H1 (cell line): ENCODE measurements around the gene COL26A1. TPM values are rescaled to one million over a fixed set of nuclear protein-coding genes. Genes with fewer than 3 reads are reported as not detected.

ENCODE experiments used
- CTCF ChIA-PET: fragments of 300-600 bp; sonication (Branson Sonifier 250); formaldehyde crosslinking; loops from one replicate; lab custom pipeline; 2021; ENCODE audit not compliant: partially characterized antibody; lab: Charles Lee
- POLR2A ChIA-PET: fragments of 300-600 bp; sonication (Branson Sonifier 250); formaldehyde crosslinking; loops from one replicate; lab custom pipeline; 2021; ENCODE audit warnings: inconsistent platforms; ENCODE audit not compliant: partially characterized antibody; lab: Charles Lee
- DNase-seq, 2 experiments: peaks; one replicate each; pipeline versions ENCODE4 v3.0.0 to v3.0.0-alpha.2; 2010 to 2022; ENCODE audit warnings: low spot score in 2 of 2, low read depth in 1 of 2, mixed read lengths in 1 of 2
- FAIRE-seq: peaks from 2 replicates; lab custom pipeline; 2011; peaks lifted over from hg19 to GRCh38; lab: Jason Lieb, UNC
- H2AFZ ChIP-seq: 2 replicates; pipeline ENCODE4 v1.8.1; 2012; ENCODE audit warnings: low read length, inconsistent platforms
- H2AK5ac ChIP-seq: 2 replicates; pipeline ENCODE4 v1.6.1; 2013; ENCODE audit warnings: low read depth, low read length
- H2BK120ac ChIP-seq: replicated peaks from 2 replicates; pipeline ENCODE3; 2013; ENCODE audit warnings: low read depth, low read length, inconsistent platforms
- H2BK12ac ChIP-seq: 2 replicates; pipeline ENCODE4 v1.6.1; 2013; ENCODE audit warnings: low read depth, low read length
- H2BK15ac ChIP-seq: 2 replicates; pipeline ENCODE4 v1.6.1; 2013; ENCODE audit warnings: low read length
- H2BK20ac ChIP-seq: 2 replicates; pipeline ENCODE4 v1.6.1; 2013; ENCODE audit warnings: low read length
- H2BK5ac ChIP-seq: 2 replicates; pipeline ENCODE4 v1.6.1; 2013; ENCODE audit warnings: low read depth, low read length
- H3K14ac ChIP-seq: 2 replicates; pipeline ENCODE4 v1.6.1; 2013; ENCODE audit warnings: inconsistent platforms; ENCODE audit not compliant: insufficient read length
- H3K18ac ChIP-seq: 2 replicates; pipeline ENCODE4 v1.6.1; 2013; ENCODE audit warnings: low read length; ENCODE audit errors: extremely low read depth
- H3K23ac ChIP-seq: 2 replicates; pipeline ENCODE4 v1.6.1; 2013; ENCODE audit warnings: inconsistent platforms; ENCODE audit not compliant: insufficient read length
- H3K23me2 ChIP-seq: 2 replicates; pipeline ENCODE4 v1.6.1; 2013; ENCODE audit warnings: low read depth, low read length
- H3K27ac ChIP-seq: 2 replicates; pipeline ENCODE4 v1.6.1; 2011; ENCODE audit warnings: low read depth, low read length, inconsistent platforms
- H3K27me3 ChIP-seq, 4 experiments: replicated peaks in 1 of 4; 1 replicate in 1 of 4; 2 replicates in 3 of 4; pipeline versions ENCODE4 v1.6.1 to v1.8.1; 2011 to 2013; ENCODE audit warnings: low read length in 3 of 4, mild to moderate bottlenecking in 3 of 4, inconsistent platforms in 2 of 4, mixed read lengths in 2 of 4, moderate library complexity in 1 of 4; ENCODE audit not compliant: control insufficient read depth in 3 of 4, insufficient read depth in 3 of 4; ENCODE audit errors: extremely low read depth in 1 of 4
- H3K36me3 ChIP-seq, 4 experiments: 2 replicates each; pipeline versions ENCODE4 v1.6.1 to v1.8.1; 2011 to 2013; ENCODE audit warnings: mild to moderate bottlenecking in 4 of 4, low read length in 3 of 4, moderate library complexity in 2 of 4, control low read depth in 1 of 4, inconsistent platforms in 1 of 4; ENCODE audit not compliant: insufficient read depth in 4 of 4, control insufficient read depth in 2 of 4
- H3K4ac ChIP-seq: replicated peaks from 2 replicates; pipeline ENCODE3; 2013; ENCODE audit warnings: low read length, low read depth, mixed read lengths, inconsistent platforms; ENCODE audit not compliant: insufficient read length
- H3K4me1 ChIP-seq, 4 experiments: replicated peaks in 1 of 4; 1 replicate in 1 of 4; 2 replicates in 3 of 4; pipeline versions ENCODE4 v1.6.1 to v1.8.1; 2011 to 2013; ENCODE audit warnings: low read length in 3 of 4, inconsistent platforms in 2 of 4, mixed read lengths in 1 of 4; ENCODE audit not compliant: insufficient read depth in 4 of 4, control insufficient read depth in 3 of 4
- H3K4me2 ChIP-seq, 2 experiments: 2 replicates each; pipeline versions ENCODE4 v1.6.1 to v1.8.1; 2011 to 2013; ENCODE audit warnings: low read depth in 2 of 2, low read length in 2 of 2, control low read depth in 1 of 2, inconsistent platforms in 1 of 2, mild to moderate bottlenecking in 1 of 2; ENCODE audit not compliant: insufficient read depth in 1 of 2
- H3K4me3 ChIP-seq, 4 experiments: fragments of 200-600, 300-600 bp in 1 of 4; sonication (generic), shearing (Covaris generic), sonication (Bioruptor Twin) in 1 of 4; 2 replicates each; pipeline versions ENCODE4 v1.5.1 to v1.8.1; 2011 to 2016; ENCODE audit warnings: low read length in 4 of 4, low read depth in 3 of 4, control low read depth in 2 of 4, inconsistent platforms in 2 of 4, mild to moderate bottlenecking in 2 of 4, mixed read lengths in 1 of 4, moderate library complexity in 1 of 4; ENCODE audit not compliant: insufficient read depth in 2 of 4; ENCODE audit errors: extremely low read depth in 1 of 4
- H3K56ac ChIP-seq: replicated peaks from 2 replicates; pipeline ENCODE3; 2013; ENCODE audit warnings: low read depth, mild to moderate bottlenecking, mixed read lengths, low read length, inconsistent platforms; ENCODE audit not compliant: insufficient read length
- H3K79me1 ChIP-seq: 2 replicates; pipeline ENCODE4 v1.6.1; 2013; ENCODE audit warnings: low read depth, low read length, control low read depth
- H3K79me2 ChIP-seq, 2 experiments: 2 replicates each; pipeline versions ENCODE4 v1.6.1 to v1.8.1; 2012 to 2013; ENCODE audit warnings: low read length in 2 of 2, mild to moderate bottlenecking in 2 of 2, inconsistent platforms in 1 of 2; ENCODE audit not compliant: insufficient read depth in 2 of 2, control insufficient read depth in 1 of 2
- H3K9ac ChIP-seq, 4 experiments: replicated peaks in 1 of 4; 1 replicate in 1 of 4; 2 replicates in 3 of 4; pipeline versions ENCODE4 v1.6.1 to v1.8.1; 2011 to 2013; ENCODE audit warnings: low read depth in 3 of 4, low read length in 3 of 4, control low read depth in 2 of 4, mild to moderate bottlenecking in 2 of 4, moderate library complexity in 2 of 4, inconsistent platforms in 1 of 4; ENCODE audit errors: extremely low read depth in 1 of 4
- H3K9me3 ChIP-seq, 2 experiments: 2 replicates each; pipeline versions ENCODE4 v1.6.1 to v1.8.1; 2012 to 2013; ENCODE audit warnings: mild to moderate bottlenecking in 2 of 2, moderate library complexity in 2 of 2, control low read depth in 1 of 2, inconsistent platforms in 1 of 2, low read depth in 1 of 2, low read length in 1 of 2, mixed read lengths in 1 of 2; ENCODE audit not compliant: insufficient read depth in 2 of 2
- H4K20me1 ChIP-seq, 2 experiments: replicated peaks in 1 of 2; 2 replicates each; pipeline versions ENCODE3 to v1.8.1; 2011 to 2013; ENCODE audit warnings: inconsistent platforms in 2 of 2, low read length in 2 of 2, mild to moderate bottlenecking in 1 of 2; ENCODE audit not compliant: insufficient read depth in 2 of 2, control insufficient read depth in 1 of 2
- H4K5ac ChIP-seq: 2 replicates; pipeline ENCODE4 v1.6.1; 2013; ENCODE audit warnings: low read length, low read depth, mixed read lengths, inconsistent platforms; ENCODE audit not compliant: insufficient read length
- H4K8ac ChIP-seq: 2 replicates; pipeline ENCODE4 v1.8.0; 2013; ENCODE audit warnings: mild to moderate bottlenecking, moderate library complexity, low read length, inconsistent platforms; ENCODE audit not compliant: insufficient read depth; ENCODE audit errors: extremely low read depth
- H4K91ac ChIP-seq: replicated peaks from 2 replicates; pipeline ENCODE3; 2013; ENCODE audit warnings: low read length, mixed read lengths, inconsistent platforms; ENCODE audit not compliant: insufficient read length
- ASH2L ChIP-seq: fragments of 200-600, 300-600 bp; sonication (generic); IDR thresholded peaks from one replicate; pipeline ENCODE4 v1.7.1; 2017; ENCODE audit warnings: low read length
- CBX8 ChIP-seq: fragments of 300-800, 300-1000 bp; sonication (generic); IDR thresholded peaks from 2 replicates; pipeline ENCODE4 v1.7.1; 2016; ENCODE audit warnings: low read depth, low read length, borderline replicate concordance
- FOSL1 ChIP-seq: IDR thresholded peaks from 2 replicates; pipeline ENCODE4 v1.6.1; 2011; ENCODE audit warnings: mild to moderate bottlenecking, low read depth, low read length, moderate library complexity; ENCODE audit not compliant: insufficient read depth
- HDAC2 ChIP-seq, 2 experiments: fragments of 300-600 bp in 1 of 2; sonication (generic) in 1 of 2; IDR thresholded peaks; 2 replicates each; pipeline ENCODE4 v1.6.1; 2011 to 2012; ENCODE audit warnings: low read depth in 2 of 2, low read length in 2 of 2, mild to moderate bottlenecking in 2 of 2, moderate library complexity in 2 of 2, borderline replicate concordance in 1 of 2, inconsistent platforms in 1 of 2
- NRF1 ChIP-seq: IDR thresholded peaks from 2 replicates; pipeline ENCODE4 v1.6.1; 2011; ENCODE audit warnings: mild to moderate bottlenecking, low read depth, low read length, improper control_type of control experiment
- POLR2AphosphoS5 ChIP-seq: IDR thresholded peaks from 2 replicates; pipeline ENCODE4 v1.6.1; 2011; ENCODE audit warnings: low read depth, low read length
- SIN3A ChIP-seq, 2 experiments: IDR thresholded peaks in 1 of 2; conservative IDR thresholded peaks in 1 of 2; 2 replicates each; pipeline ENCODE4 v1.6.1; 2011 to 2012; ENCODE audit warnings: low read length in 2 of 2, improper control_type of control experiment in 1 of 2, low read depth in 1 of 2, mild to moderate bottlenecking in 1 of 2
- WGBS, 2 experiments: shearing (Covaris generic) in 1 of 2; methylation state at CpG; one replicate each; pipeline versions ENCODE4 v1.1.6 to v1.1.7; 2013 to 2015; ENCODE audit warnings: low lambda C conversion rate in 2 of 2, mixed read lengths in 2 of 2, inconsistent platforms in 1 of 2, low coverage in 1 of 2, missing lambda C conversion rate in 1 of 2; ENCODE audit not compliant: insufficient replicate concordance in 2 of 2, insufficient coverage in 1 of 2, insufficient read length in 1 of 2; ENCODE audit errors: extremely low coverage in 1 of 2, missing lambda C conversion rate in 1 of 2; 5-methylcytosine and 5-hydroxymethylcytosine counted together
- polyA plus RNA-seq, 7 experiments: library from polyadenylated mRNA; depleted of rRNA in 3 of 7; stranded (reverse) in 5 of 7; unstranded in 2 of 7; fragments of >200 nt in 5 of 7; fragments of 200-250 nt in 2 of 7; gene quantifications; 1 replicate in 5 of 7; 2 replicates in 1 of 7; 4 replicates in 1 of 7; pipeline versions ENCODE4 v1.2.1 to v1.2.3, GENCODE V29; 2011 to 2013; ENCODE audit warnings: missing spikeins in 2 of 7, mixed read lengths in 2 of 7
- total RNA-seq: library from RNA; stranded (reverse); fragmentation: NEBNext Ultra II Directional; extraction: Animal tissue kit (Norgen Biotek cat#: 25700); gene quantifications from 2 replicates; pipeline ENCODE4 v1.2.1, GENCODE V29; 2021

The COL26A1 gene
- total and polyA plus RNA-seq, 2 of the 8 experiments (the other 6 are each of a cell fraction or from before 2014, with no cell fraction given) = 51.1 to 68.8 TPM

GRCh38 chr7:101555269-101555920, 192.7 kb downstream of the COL26A1 start:
- CTCF ChIA-PET = interaction anchor here (1.2 to 2.7 kb wide), 2 partner anchors 13 to 36 kb away, joined by 3 to 9 read pairs; no protein-coding TSS in a partner anchor
- H2BK15ac ChIP-seq = 0 out of 2 replicates have a peak overlapping the region, but pooled peaks have one; percentile 3

More at GRCh38 chr7:101555269-101555920, 192.7 kb downstream of the COL26A1 start:
- no peak overlapping the region for H4K91ac ChIP-seq
- H3K4ac ChIP-seq = no peak overlapping the region
- no peak overlapping the region for H3K4me3 ChIP-seq
- H3K14ac ChIP-seq = no peak overlapping the region
- no peak overlapping the region for H3K9ac ChIP-seq
- no peak overlapping the region for H2BK5ac ChIP-seq
- peaks cover 0 to 2% of the 10 kb centered on the region in 2 experiments for H4K20me1 ChIP-seq
- H3K56ac ChIP-seq = no peak overlapping the region
- DNase-seq (no peak), FAIRE-seq (no peak)
- no peak overlapping the region for H2AFZ ChIP-seq
- no peaks in the 10 kb centered on the region for H3K4me1 ChIP-seq
- H3K27me3 ChIP-seq = no peaks in the 10 kb centered on the region
- H2BK20ac ChIP-seq = no peak overlapping the region
- WGBS, 2 experiments = 89% methylated on average over 11 of the region's 12 CpGs; no CpG with 5 or more reads in 1 of the 2 experiments
- H2BK12ac ChIP-seq = no peak overlapping the region
- no peak for TF ChIP-seq SIN3A (conservative IDR thresholded peaks at IDR 0.05 in 1 of 2, IDR thresholded peaks at IDR 0.05 in 1 of 2; ENCODE audit: low read depth in 1 of 2, low read length in 2 of 2)
- TF ChIP-seq NRF1 = no peak
- TF ChIP-seq ASH2L = no peak
- TF ChIP-seq HDAC2 (IDR thresholded peaks at IDR 0.05; ENCODE audit: borderline replicate concordance in 1 of 2, low read depth in 2 of 2, low read length in 2 of 2) = no peak
- TF ChIP-seq POLR2AphosphoS5 = no peak
- no peak for TF ChIP-seq CBX8
- TF ChIP-seq FOSL1 = no peak
- H4K5ac ChIP-seq = no peak overlapping the region
- peaks cover 10% of the 10 kb centered on the region; the same call in 1 of the 2 replicates for H3K23me2 ChIP-seq
- no peak overlapping the region for H3K4me2 ChIP-seq
- H3K79me1 ChIP-seq = no peaks in the 10 kb centered on the region
- H3K27ac ChIP-seq = no peak overlapping the region
- H3K36me3 ChIP-seq = no peaks in the 10 kb centered on the region
- H3K18ac ChIP-seq = no peak overlapping the region
- no peaks in the 10 kb centered on the region for H3K79me2 ChIP-seq
- H3K9me3 ChIP-seq = no peaks in the 10 kb centered on the region
- H2BK120ac ChIP-seq = no peak overlapping the region
- H3K23ac ChIP-seq = no peak overlapping the region
- POLR2A ChIA-PET = interaction anchor here (0.5 to 1.2 kb wide), 2 partner anchors 20 to 64 kb away, joined by 4 to 6 read pairs; no protein-coding TSS in a partner anchor
- H2AK5ac ChIP-seq = no peak overlapping the region
- H4K8ac ChIP-seq = no peak overlapping the region
